ENCODE results near the gene PRR20G. TPM values are rescaled to one million over a fixed set of nuclear protein-coding genes. Genes with fewer than 3 reads are reported as not detected.
"Not testable (repeated sequence)": the region's sequence is repeated elsewhere in the genome, so short reads cannot be mapped to it uniquely, and the experiment has no call there.

The PRR20G gene
- total RNA-seq, 1 donor from 2014 or later: 0.75 TPM

DNA sequence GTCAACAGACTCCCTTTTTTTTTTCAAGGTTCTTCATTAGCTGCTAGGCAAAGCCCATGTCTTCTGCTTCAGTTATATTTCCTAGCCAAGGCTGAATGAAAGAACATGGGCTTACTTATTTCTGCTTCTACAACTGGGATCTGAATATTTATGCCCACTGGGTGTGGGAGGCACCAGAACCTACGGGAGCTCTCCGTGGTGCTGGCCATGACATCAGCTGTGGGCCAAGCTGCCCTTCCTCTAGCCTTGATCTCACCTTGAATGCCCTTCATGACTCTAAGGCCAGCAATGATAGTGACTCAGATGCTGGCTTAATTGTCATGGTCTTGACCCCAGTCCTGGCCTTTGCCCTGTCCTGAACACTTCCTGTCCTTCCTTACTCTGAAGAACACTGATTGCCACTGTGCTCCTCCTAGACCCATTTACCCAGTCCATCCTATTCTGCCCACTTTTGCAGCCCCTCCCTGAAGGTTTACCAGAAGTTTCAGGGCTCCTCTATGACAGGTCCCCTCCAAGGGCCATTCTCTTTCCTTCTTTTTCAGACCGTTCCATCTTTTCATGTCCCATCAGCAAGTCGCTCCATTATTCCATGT is 32.8 kb upstream of the PRR20G start:
- Histone ChIP-seq H3K27me3 (ENCODE audit: control insufficient read depth, insufficient read depth, low read length) (peaks cover 2% of the 10 kb centered on the region), H3K36me3 (ENCODE audit: control insufficient read depth, insufficient read depth, low read length) (no peaks in the 10 kb centered on the region), H3K4me3 (ENCODE audit: low read depth, low read length) (no peak overlapping the region)
- no peak for DNase-seq (ENCODE audit: low read depth)
- TF ChIP-seq, protein P1, sequence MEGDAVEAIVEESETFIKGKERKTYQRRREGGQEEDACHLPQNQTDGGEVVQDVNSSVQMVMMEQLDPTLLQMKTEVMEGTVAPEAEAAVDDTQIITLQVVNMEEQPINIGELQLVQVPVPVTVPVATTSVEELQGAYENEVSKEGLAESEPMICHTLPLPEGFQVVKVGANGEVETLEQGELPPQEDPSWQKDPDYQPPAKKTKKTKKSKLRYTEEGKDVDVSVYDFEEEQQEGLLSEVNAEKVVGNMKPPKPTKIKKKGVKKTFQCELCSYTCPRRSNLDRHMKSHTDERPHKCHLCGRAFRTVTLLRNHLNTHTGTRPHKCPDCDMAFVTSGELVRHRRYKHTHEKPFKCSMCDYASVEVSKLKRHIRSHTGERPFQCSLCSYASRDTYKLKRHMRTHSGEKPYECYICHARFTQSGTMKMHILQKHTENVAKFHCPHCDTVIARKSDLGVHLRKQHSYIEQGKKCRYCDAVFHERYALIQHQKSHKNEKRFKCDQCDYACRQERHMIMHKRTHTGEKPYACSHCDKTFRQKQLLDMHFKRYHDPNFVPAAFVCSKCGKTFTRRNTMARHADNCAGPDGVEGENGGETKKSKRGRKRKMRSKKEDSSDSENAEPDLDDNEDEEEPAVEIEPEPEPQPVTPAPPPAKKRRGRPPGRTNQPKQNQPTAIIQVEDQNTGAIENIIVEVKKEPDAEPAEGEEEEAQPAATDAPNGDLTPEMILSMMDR (IDR thresholded peaks at IDR 0.05; ENCODE audit: insufficient read depth, low read length, poor library complexity, severe bottlenecking): no peak

DNA sequence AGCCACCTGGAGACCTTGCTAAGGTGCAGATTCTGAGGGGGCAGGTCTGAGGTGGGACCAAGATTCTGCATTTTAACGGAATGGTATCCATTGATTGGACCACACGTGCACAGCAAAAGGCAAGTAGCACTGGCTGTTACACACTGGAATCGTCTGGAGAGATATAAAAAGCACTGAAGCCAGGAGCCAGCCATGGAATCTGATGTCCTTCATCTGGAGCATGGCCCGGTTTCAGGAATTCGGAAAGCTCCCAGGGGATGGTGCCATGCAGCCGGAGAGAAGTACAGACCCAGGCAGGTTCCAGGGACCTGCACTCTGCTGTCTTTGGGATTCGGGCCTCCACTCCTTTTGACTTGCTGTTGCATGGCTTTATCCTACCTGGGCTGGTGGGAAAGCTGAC is 28.8 kb upstream of the PRR20G start:
- Histone ChIP-seq H3K36me3 (ENCODE audit: control insufficient read depth, insufficient read depth, low read length) (no peaks in the 10 kb centered on the region), H3K4me3 (ENCODE audit: low read depth, low read length) (no peak overlapping the region), H3K27me3 (ENCODE audit: control insufficient read depth, insufficient read depth, low read length) (peaks cover 2% of the 10 kb centered on the region)
- DNase-seq (ENCODE audit: low read depth): no peak
- TF ChIP-seq, protein P1 (IDR thresholded peaks at IDR 0.05; ENCODE audit: insufficient read depth, low read length, poor library complexity, severe bottlenecking): no peak

DNA sequence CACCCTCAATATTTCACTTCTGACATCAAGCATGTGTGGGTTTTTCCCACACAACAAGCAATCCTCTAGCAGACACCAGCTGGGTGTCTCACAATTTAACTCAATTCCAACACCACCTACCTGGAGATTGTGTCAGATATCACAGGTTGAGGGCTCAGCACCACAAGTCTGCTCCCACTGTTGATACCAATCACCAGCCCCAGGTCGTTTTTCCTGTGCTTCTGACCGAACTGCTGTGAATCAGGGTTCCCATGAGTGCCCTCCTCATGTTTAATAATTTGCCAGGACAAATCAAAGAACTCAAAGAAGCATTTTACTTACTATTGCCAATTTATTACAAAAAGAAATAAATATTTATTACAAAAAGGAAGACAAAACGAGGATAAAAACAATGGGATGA is 25.0 kb upstream of the PRR20G start:
- no peaks in the 10 kb centered on the region for H3K27me3 ChIP-seq (ENCODE audit: control insufficient read depth, insufficient read depth, low read length)
- no peak overlapping the region for H3K4me3 ChIP-seq (ENCODE audit: low read depth, low read length)
- no peak for DNase-seq (ENCODE audit: low read depth)
- no peaks in the 10 kb centered on the region for H3K36me3 ChIP-seq (ENCODE audit: control insufficient read depth, insufficient read depth, low read length)
- TF ChIP-seq, protein P1 (IDR thresholded peaks at IDR 0.05; ENCODE audit: insufficient read depth, low read length, poor library complexity, severe bottlenecking): no peak

DNA sequence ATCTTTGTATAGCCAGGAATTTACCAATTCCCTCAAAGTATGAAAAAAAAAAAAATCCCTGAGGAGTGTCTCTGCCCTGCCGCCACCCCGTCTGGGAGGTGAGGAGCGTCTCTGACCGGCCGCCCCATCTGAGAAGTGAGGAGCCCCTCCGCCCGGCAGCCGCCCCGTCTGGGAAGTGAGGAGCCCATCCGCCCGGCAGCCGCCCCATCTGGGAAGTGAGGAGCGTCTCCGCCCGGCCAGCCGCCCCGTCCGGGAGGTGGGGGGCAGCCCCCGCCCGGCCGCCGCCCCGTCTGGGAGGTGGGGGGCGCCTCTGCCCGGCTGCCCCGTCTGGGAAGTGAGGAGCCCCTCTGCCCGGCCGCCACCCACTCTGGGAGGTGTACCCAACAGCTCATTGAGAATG is 21.0 kb upstream of the PRR20G start:
- not testable (repeated sequence) for H3K27me3 ChIP-seq (ENCODE audit: control insufficient read depth, insufficient read depth, low read length); H3K36me3 ChIP-seq (ENCODE audit: control insufficient read depth, insufficient read depth, low read length); H3K4me3 ChIP-seq (ENCODE audit: low read depth, low read length); DNase-seq (ENCODE audit: low read depth)

DNA sequence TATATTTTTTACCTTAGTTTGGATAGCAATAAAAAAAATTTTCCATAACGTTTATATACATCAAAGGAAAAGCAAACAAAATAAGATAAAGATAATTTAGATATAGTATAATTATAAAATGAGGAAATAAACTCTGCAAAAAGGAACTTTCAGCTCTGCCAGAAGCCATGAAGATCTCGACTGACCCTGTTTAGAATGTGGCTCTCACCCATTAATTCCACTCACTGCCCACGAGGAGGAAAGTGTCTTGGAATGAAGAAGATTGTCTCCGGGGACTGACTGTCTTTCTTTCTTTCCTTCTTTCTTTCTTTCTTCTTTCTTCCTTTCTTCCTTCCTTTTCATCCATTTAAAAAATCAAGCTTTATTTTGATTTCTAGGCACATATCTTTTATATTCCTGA is 20.1 kb upstream of the PRR20G start:
- TF ChIP-seq, protein P1 (IDR thresholded peaks at IDR 0.05; ENCODE audit: insufficient read depth, low read length, poor library complexity, severe bottlenecking): no peak

DNA sequence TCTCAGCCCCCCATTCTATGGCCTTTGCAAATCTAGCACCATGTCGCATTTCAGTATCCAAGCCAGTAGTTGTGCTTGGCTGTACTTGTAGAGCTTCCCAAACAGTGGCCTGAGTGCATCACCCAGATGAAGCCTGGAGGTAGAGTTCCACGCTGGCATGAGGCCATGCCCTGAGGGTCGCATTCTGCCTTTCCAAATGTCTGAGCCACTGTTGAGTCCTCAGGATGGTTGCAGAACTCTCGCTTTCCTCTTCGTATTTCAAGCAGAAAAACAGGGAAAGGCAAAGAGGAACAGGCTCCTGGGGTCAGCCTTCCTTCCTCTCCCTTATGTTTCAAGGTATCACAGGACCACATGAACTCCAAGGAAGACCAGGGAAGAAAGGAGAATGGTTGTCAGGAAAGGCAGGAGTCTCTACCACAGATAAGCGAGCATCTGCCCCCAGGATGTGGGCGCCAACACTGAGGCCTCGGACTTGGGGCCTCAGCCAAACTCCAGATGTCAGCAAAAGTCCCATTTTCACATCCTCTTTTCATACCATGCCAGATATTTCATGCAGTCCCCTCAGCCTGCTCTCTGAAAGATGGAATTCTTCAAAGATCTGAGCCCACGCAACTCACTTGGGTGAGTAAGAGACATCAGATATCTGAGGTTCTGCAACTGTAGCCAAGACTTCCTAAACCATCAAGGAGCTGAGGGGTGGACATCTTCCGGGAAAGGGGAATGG is 19.4 kb upstream of the PRR20G start:
- no peak for DNase-seq (ENCODE audit: low read depth)
- TF ChIP-seq, protein P1 (IDR thresholded peaks at IDR 0.05; ENCODE audit: insufficient read depth, low read length, poor library complexity, severe bottlenecking): no peak
- Histone ChIP-seq H3K27me3 (ENCODE audit: control insufficient read depth, insufficient read depth, low read length) (peaks cover 3% of the 10 kb centered on the region), H3K36me3 (ENCODE audit: control insufficient read depth, insufficient read depth, low read length) (no peaks in the 10 kb centered on the region), H3K4me3 (ENCODE audit: low read depth, low read length) (no peak overlapping the region)

More for the DNA sequence above, 20.1 kb upstream of the PRR20G start:
- Histone ChIP-seq H3K36me3 (ENCODE audit: control insufficient read depth, insufficient read depth, low read length) (no peaks in the 10 kb centered on the region), H3K4me3 (ENCODE audit: low read depth, low read length) (no peak overlapping the region), H3K27me3 (ENCODE audit: control insufficient read depth, insufficient read depth, low read length) (peaks cover 3% of the 10 kb centered on the region)
- DNase-seq (ENCODE audit: low read depth): no peak
